ENCODE data around the gene MEIS1. TPM values are rescaled to one million over a fixed set of nuclear protein-coding genes. Genes with fewer than 3 reads are reported as not detected.

MEIS1 gene
- total RNA-seq, 3 donors from 2014 or later = 23.0 to 37.9 (median 37.0) TPM

- peaks cover 0 to 70% of the 10 kb centered on the region in 2 donors for H3K27me3 ChIP-seq
- H3K36me3 ChIP-seq = no peaks in the 10 kb centered on the region
- no peak for DNase-seq (ENCODE audit: low spot score in 2 of 2)
- peak in 1 of 3 donors; percentile 7 for TF ChIP-seq POLR2AphosphoS5 (IDR thresholded peaks at IDR 0.05)
- no peak for TF ChIP-seq POLR2A (IDR thresholded peaks at IDR 0.05)
- TF ChIP-seq, protein P1, sequence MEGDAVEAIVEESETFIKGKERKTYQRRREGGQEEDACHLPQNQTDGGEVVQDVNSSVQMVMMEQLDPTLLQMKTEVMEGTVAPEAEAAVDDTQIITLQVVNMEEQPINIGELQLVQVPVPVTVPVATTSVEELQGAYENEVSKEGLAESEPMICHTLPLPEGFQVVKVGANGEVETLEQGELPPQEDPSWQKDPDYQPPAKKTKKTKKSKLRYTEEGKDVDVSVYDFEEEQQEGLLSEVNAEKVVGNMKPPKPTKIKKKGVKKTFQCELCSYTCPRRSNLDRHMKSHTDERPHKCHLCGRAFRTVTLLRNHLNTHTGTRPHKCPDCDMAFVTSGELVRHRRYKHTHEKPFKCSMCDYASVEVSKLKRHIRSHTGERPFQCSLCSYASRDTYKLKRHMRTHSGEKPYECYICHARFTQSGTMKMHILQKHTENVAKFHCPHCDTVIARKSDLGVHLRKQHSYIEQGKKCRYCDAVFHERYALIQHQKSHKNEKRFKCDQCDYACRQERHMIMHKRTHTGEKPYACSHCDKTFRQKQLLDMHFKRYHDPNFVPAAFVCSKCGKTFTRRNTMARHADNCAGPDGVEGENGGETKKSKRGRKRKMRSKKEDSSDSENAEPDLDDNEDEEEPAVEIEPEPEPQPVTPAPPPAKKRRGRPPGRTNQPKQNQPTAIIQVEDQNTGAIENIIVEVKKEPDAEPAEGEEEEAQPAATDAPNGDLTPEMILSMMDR (IDR thresholded peaks at IDR 0.05) = peak in 1 of 3 donors; percentile 4
- H3K9me3 ChIP-seq = no peaks in the 10 kb centered on the region
- intact Hi-C loops (cut with DNase I; ENCODE audit: low total_unique reads) = loop anchor here (10.0 kb wide), 1 partner anchor 143 kb away; the partner anchor contains the start of gene MEIS1
- peaks cover 0 to 10% of the 10 kb centered on the region in 2 donors for H3K4me1 ChIP-seq
- H3K27ac ChIP-seq = peak overlapping the region; percentile 59 to 69
- H3K4me3 ChIP-seq = peak overlapping the region; percentile 55 to 72 (median 59)
Measured at GRCh38 chr2:66577321-66578053, 142.6 kb downstream of the MEIS1 start.

- H3K9me3 ChIP-seq = no peaks in the 10 kb centered on the region
- H3K27ac ChIP-seq = peak overlapping the region; percentile 59 to 69
- DNase-seq (ENCODE audit: low spot score in 2 of 2) = no peak
- H3K36me3 ChIP-seq = no peaks in the 10 kb centered on the region
- H3K4me3 ChIP-seq = peak overlapping the region; percentile 55 to 72 (median 59)
- H3K4me1 ChIP-seq = peaks cover 0 to 10% of the 10 kb centered on the region in 2 donors
- peaks cover 0 to 77% of the 10 kb centered on the region in 2 donors for H3K27me3 ChIP-seq
- TF ChIP-seq POLR2A (IDR thresholded peaks at IDR 0.05) (no peak), POLR2AphosphoS5 (IDR thresholded peaks at IDR 0.05) (no peak)
- TF ChIP-seq, protein P1 (IDR thresholded peaks at IDR 0.05) = no peak
- intact Hi-C loops (cut with DNase I; ENCODE audit: low total_unique reads) = loop anchor here (10.0 kb wide), 1 partner anchor 143 kb away; the partner anchor contains the start of gene MEIS1
Measured at GRCh38 chr2:66578054-66578686, 143.2 kb downstream of the MEIS1 start.

DNA sequence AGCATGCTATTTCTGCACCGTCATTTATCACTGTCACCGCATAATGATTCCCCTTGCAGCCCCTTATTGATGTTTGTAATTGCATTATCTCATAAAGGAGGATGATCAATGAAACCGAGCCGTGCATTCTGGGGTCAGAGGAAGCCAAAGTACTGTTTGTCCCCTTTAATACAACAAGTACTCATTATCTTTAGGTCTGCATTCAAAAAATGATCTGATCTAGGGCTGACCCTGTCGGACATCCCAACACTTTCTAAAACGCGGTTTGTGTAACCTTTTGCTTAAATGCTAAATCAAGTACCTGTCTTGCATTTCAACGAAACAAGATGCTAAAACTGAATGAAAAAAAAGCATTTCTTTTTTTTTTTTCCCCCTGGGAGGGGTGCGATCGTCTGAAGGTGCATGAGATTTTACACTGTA lies 143.8 kb downstream of the MEIS1 start:
- peaks cover 0 to 10% of the 10 kb centered on the region in 2 donors for H3K4me1 ChIP-seq
- intact Hi-C loops (cut with DNase I; ENCODE audit: low total_unique reads) = loop anchor here (10.0 kb wide), 1 partner anchor 144 kb away; the partner anchor contains the start of gene MEIS1
- peak overlapping the region; percentile 55 to 72 (median 59) for H3K4me3 ChIP-seq
- no peaks in the 10 kb centered on the region for H3K36me3 ChIP-seq
- H3K27me3 ChIP-seq = peaks cover 0 to 82% of the 10 kb centered on the region in 2 donors
- TF ChIP-seq, protein P1 (IDR thresholded peaks at IDR 0.05) = no peak
- TF ChIP-seq POLR2AphosphoS5 (IDR thresholded peaks at IDR 0.05) (no peak), POLR2A (IDR thresholded peaks at IDR 0.05) (no peak)
- H3K9me3 ChIP-seq = no peaks in the 10 kb centered on the region
- DNase-seq (ENCODE audit: low spot score in 2 of 2) = no peak
- peak overlapping the region; percentile 59 to 69 for H3K27ac ChIP-seq

GRCh38 chr2:66579186-66580126 lies 144.5 kb downstream of the MEIS1 start:
- Histone ChIP-seq H3K4me1 (peaks cover 0 to 10% of the 10 kb centered on the region in 2 donors), H3K27ac (peak overlapping the region in 1 of 2 donors; percentile 69), H3K9me3 (no peaks in the 10 kb centered on the region), H3K27me3 (peaks cover 0 to 82% of the 10 kb centered on the region in 2 donors), H3K4me3 (peak overlapping the region in 1 of 3 donors; percentile 59), H3K36me3 (no peaks in the 10 kb centered on the region)
- no peak for TF ChIP-seq POLR2AphosphoS5 (IDR thresholded peaks at IDR 0.05)
- TF ChIP-seq, protein P1 (IDR thresholded peaks at IDR 0.05) = no peak
- TF ChIP-seq POLR2A (IDR thresholded peaks at IDR 0.05) = no peak
- no peak for DNase-seq (ENCODE audit: low spot score in 2 of 2)
- intact Hi-C loops (cut with DNase I; ENCODE audit: low total_unique reads) = loop anchor here (10.0 kb wide), 1 partner anchor 145 kb away; the partner anchor contains the start of gene MEIS1
